ENCODE measurements around the gene LRRC40. TPM values are rescaled to one million over a fixed set of nuclear protein-coding genes. Genes with fewer than 3 reads are reported as not detected.

LRRC40 gene
- total and polyA plus RNA-seq, 2 experiments from 2014 or later: 19.4 to 21.0 TPM

DNA sequence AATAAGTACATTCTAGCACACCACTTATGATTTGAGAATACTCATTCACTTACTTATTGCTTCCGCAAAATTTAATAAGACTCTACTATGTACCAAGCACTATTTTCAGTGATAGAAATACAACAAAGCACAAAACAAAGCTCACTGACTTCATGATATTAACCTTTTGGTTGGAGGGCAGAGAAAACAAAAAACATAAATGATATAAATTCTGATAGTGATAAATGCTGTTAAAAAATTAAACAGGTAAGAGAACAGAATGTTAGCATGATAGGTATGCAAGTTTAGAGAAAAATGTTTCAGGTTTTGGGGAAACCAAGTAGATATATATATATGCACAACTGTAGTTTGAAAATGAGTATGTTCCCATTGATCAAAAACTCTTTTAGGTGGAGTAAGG, 1.2 kb downstream of the LRRC40 start:
- peaks cover 10% of the 10 kb centered on the region for H3K4me1 ChIP-seq (ENCODE audit: low read depth)
- H3K27ac ChIP-seq: no peak overlapping the region
- H3K9me3 ChIP-seq (ENCODE audit: low read depth): no peaks in the 10 kb centered on the region
- H3K4me3 ChIP-seq: peak overlapping the region; percentile 62
- TF ChIP-seq, protein P1, sequence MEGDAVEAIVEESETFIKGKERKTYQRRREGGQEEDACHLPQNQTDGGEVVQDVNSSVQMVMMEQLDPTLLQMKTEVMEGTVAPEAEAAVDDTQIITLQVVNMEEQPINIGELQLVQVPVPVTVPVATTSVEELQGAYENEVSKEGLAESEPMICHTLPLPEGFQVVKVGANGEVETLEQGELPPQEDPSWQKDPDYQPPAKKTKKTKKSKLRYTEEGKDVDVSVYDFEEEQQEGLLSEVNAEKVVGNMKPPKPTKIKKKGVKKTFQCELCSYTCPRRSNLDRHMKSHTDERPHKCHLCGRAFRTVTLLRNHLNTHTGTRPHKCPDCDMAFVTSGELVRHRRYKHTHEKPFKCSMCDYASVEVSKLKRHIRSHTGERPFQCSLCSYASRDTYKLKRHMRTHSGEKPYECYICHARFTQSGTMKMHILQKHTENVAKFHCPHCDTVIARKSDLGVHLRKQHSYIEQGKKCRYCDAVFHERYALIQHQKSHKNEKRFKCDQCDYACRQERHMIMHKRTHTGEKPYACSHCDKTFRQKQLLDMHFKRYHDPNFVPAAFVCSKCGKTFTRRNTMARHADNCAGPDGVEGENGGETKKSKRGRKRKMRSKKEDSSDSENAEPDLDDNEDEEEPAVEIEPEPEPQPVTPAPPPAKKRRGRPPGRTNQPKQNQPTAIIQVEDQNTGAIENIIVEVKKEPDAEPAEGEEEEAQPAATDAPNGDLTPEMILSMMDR (IDR thresholded peaks at IDR 0.05; ENCODE audit: low read depth, low read length): no peak
- no peak for DNase-seq (ENCODE audit: low read depth in 1 of 2, low spot score in 1 of 2)
- no peaks in the 10 kb centered on the region for H3K36me3 ChIP-seq
- no peaks in the 10 kb centered on the region for H3K27me3 ChIP-seq

DNA sequence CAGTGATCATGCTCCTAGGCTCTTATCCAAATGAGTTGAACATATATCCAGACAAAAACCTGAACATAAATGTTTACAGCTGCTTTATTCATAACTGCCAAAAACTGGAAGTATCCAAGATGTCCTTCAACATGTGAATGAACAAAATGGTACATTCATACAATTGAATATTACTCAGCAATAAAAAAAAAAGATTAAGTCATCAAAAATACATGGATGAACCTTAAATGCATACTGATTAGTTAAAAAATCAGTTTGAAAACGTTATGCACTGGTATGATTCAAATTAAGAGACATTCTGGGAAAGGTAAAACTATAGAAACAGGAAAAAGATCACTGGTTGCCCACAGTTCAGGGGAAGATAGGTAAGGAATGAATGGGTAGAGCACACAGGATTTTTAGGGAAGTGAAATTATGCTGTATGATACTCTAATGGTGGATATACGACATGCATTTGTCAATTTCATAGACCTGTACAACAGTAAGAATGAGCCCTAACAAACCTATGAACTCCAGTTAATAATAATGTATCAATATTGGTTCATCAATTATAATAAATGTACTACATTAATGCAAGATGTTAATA, 3.1 kb downstream of the LRRC40 start:
- DNase-seq (ENCODE audit: low read depth in 1 of 2, low spot score in 1 of 2): no peak
- H3K27ac ChIP-seq: no peak overlapping the region
- H3K9me3 ChIP-seq (ENCODE audit: low read depth): no peaks in the 10 kb centered on the region
- H3K4me3 ChIP-seq: no peak overlapping the region
- H3K27me3 ChIP-seq: no peaks in the 10 kb centered on the region
- H3K36me3 ChIP-seq: no peaks in the 10 kb centered on the region
- H3K4me1 ChIP-seq (ENCODE audit: low read depth): peaks cover 10% of the 10 kb centered on the region
- TF ChIP-seq, protein P1 (IDR thresholded peaks at IDR 0.05; ENCODE audit: low read depth, low read length): no peak

DNA sequence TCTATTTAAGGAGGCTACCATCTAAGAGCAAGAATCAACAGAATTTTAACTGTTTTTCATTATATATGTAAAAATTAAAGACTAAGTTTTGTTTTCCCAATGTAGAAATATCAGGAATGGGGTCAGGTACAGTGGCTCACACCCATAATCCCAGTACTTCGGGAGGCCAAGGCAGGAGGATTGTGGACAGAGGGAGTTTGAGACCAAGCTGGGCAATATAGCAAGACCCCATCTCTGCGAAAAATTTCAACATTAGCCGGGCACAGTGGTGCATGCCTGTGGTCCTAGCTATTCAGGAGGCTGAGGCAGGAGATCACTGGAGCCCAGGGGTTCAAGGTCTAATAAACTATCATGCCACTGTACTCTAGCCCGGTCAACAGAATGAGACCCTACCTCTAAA, 5.3 kb downstream of the LRRC40 start:
- no peaks in the 10 kb centered on the region for H3K27me3 ChIP-seq
- TF ChIP-seq, protein P1 (IDR thresholded peaks at IDR 0.05; ENCODE audit: low read depth, low read length): no peak
- H3K4me1 ChIP-seq (ENCODE audit: low read depth): peaks cover 7% of the 10 kb centered on the region
- H3K9me3 ChIP-seq (ENCODE audit: low read depth): no peaks in the 10 kb centered on the region
- H3K4me3 ChIP-seq: no peak overlapping the region
- no peak for DNase-seq (ENCODE audit: low read depth in 1 of 2, low spot score in 1 of 2)
- H3K27ac ChIP-seq: no peak overlapping the region
- no peaks in the 10 kb centered on the region for H3K36me3 ChIP-seq

DNA sequence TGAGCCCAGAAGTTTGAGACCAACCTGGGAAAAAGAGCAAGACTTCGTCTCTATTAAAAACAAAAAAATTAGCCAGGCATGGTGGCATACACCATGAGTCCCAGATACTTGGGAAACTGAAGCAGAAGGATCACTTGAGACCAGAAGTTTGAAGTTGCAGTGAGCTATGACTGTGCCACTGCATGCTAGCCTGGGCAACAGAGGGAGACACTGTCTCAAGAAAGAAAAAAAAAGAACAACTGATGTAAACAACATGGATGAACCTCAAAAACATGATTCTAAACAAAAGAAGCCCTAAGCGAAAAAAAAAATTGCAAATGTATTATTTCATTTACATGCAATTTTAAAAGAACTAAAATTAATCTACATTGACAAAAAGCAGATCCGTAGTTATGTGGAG, 9.0 kb downstream of the LRRC40 start:
- no peaks in the 10 kb centered on the region for H3K36me3 ChIP-seq
- TF ChIP-seq, protein P1 (IDR thresholded peaks at IDR 0.05; ENCODE audit: low read depth, low read length): no peak
- DNase-seq (ENCODE audit: low read depth in 1 of 2, low spot score in 1 of 2): no peak

DNA sequence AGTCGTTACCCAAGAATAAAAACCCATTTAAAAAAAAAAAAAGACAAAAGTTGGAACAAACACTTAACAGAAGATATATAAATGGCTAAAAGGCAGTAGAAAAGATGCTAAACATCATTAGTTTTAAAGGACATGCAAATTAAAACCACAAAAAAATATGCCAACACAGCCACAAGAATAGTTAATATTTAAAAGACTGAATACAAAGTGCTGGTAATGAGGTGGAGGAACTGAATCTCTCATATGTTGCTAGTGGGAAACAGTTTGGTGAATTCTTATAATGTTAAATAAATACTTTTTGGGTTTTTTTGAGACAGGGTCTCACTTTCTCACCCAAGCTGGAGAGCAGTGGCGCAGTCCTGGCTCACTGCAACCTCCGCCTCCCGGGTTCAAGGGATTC, 10.0 kb downstream of the LRRC40 start:
- DNase-seq (ENCODE audit: low read depth in 1 of 2, low spot score in 1 of 2): no peak
- H3K27me3 ChIP-seq: no peaks in the 10 kb centered on the region

More for the DNA sequence above, 9.0 kb downstream of the LRRC40 start:
- no peak overlapping the region for H3K27ac ChIP-seq
- H3K4me3 ChIP-seq: no peak overlapping the region
- no peaks in the 10 kb centered on the region for H3K27me3 ChIP-seq
- no peaks in the 10 kb centered on the region for H3K4me1 ChIP-seq (ENCODE audit: low read depth)
- no peaks in the 10 kb centered on the region for H3K9me3 ChIP-seq (ENCODE audit: low read depth)

More for the DNA sequence above, 10.0 kb downstream of the LRRC40 start:
- H3K4me3 ChIP-seq: no peak overlapping the region
- H3K36me3 ChIP-seq: no peaks in the 10 kb centered on the region
- no peaks in the 10 kb centered on the region for H3K4me1 ChIP-seq (ENCODE audit: low read depth)
- TF ChIP-seq, protein P1 (IDR thresholded peaks at IDR 0.05; ENCODE audit: low read depth, low read length): no peak
- H3K27ac ChIP-seq: no peak overlapping the region
- H3K9me3 ChIP-seq (ENCODE audit: low read depth): no peaks in the 10 kb centered on the region
